Liver (tissue), 3 donors: ENCODE data around the gene PAIP2.

Experiments
- CTCF ChIP-seq: fragments of 150-350 bp; IDR thresholded peaks from 2 replicates; pipeline ENCODE4 v1.5.1; 2017; ENCODE audit warnings: improper control_type of control experiment, low read depth, low read length; ENCODE audit not compliant: missing input control
- EGR1 ChIP-seq, 2 donors: IDR thresholded peaks; 2 replicates each; pipeline ENCODE4 v1.6.1; 2016 to 2018; ENCODE audit warnings: antibody characterized with exemption in 2 of 2, low read depth in 2 of 2
- FOXA1 ChIP-seq: IDR thresholded peaks from 2 replicates; pipeline ENCODE4 v1.6.1; 2016; ENCODE audit warnings: antibody characterized with exemption
- GABPA ChIP-seq, 2 donors: IDR thresholded peaks in 1 of 2; conservative IDR thresholded peaks in 1 of 2; 2 replicates each; pipeline ENCODE4 v1.6.1; 2016; ENCODE audit warnings: antibody characterized with exemption in 2 of 2, mild to moderate bottlenecking in 1 of 2, moderate library complexity in 1 of 2
- JUND ChIP-seq, 2 donors: IDR thresholded peaks; 2 replicates each; pipeline ENCODE4 v1.6.1; 2016; ENCODE audit warnings: antibody characterized with exemption in 2 of 2
- RAD21 ChIP-seq, 2 donors: IDR thresholded peaks; 2 replicates each; pipeline ENCODE4 v1.6.1; 2016; ENCODE audit warnings: antibody characterized with exemption in 2 of 2, mild to moderate bottlenecking in 2 of 2
- RXRA ChIP-seq, 2 donors: IDR thresholded peaks; 2 replicates each; pipeline ENCODE4 v1.6.1; 2017 to 2018; ENCODE audit warnings: antibody characterized with exemption in 2 of 2, mild to moderate bottlenecking in 1 of 2
- YY1 ChIP-seq: IDR thresholded peaks from 2 replicates; pipeline ENCODE4 v1.6.1; 2016; ENCODE audit warnings: antibody characterized with exemption, mild to moderate bottlenecking
- TF ChIP-seq, protein P1 (sequence below): IDR thresholded peaks from 2 replicates; pipeline ENCODE4 v1.6.1; 2016; ENCODE audit warnings: antibody characterized with exemption, mild to moderate bottlenecking
- TF ChIP-seq, protein P2 (sequence below): IDR thresholded peaks from 2 replicates; pipeline ENCODE4 v1.6.1; 2016; ENCODE audit warnings: antibody characterized with exemption
- donor health status: healthy.
- donor health status: healthy.

- TF ChIP-seq, protein P1, sequence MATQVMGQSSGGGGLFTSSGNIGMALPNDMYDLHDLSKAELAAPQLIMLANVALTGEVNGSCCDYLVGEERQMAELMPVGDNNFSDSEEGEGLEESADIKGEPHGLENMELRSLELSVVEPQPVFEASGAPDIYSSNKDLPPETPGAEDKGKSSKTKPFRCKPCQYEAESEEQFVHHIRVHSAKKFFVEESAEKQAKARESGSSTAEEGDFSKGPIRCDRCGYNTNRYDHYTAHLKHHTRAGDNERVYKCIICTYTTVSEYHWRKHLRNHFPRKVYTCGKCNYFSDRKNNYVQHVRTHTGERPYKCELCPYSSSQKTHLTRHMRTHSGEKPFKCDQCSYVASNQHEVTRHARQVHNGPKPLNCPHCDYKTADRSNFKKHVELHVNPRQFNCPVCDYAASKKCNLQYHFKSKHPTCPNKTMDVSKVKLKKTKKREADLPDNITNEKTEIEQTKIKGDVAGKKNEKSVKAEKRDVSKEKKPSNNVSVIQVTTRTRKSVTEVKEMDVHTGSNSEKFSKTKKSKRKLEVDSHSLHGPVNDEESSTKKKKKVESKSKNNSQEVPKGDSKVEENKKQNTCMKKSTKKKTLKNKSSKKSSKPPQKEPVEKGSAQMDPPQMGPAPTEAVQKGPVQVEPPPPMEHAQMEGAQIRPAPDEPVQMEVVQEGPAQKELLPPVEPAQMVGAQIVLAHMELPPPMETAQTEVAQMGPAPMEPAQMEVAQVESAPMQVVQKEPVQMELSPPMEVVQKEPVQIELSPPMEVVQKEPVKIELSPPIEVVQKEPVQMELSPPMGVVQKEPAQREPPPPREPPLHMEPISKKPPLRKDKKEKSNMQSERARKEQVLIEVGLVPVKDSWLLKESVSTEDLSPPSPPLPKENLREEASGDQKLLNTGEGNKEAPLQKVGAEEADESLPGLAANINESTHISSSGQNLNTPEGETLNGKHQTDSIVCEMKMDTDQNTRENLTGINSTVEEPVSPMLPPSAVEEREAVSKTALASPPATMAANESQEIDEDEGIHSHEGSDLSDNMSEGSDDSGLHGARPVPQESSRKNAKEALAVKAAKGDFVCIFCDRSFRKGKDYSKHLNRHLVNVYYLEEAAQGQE: no peak
- no peak for TF ChIP-seq CTCF
- no peak for TF ChIP-seq GABPA (IDR thresholded peaks at IDR 0.05 in 1 of 2, conservative IDR thresholded peaks at IDR 0.05 in 1 of 2)
- no peak for TF ChIP-seq RXRA (IDR thresholded peaks at IDR 0.05)
- no peak for TF ChIP-seq JUND (IDR thresholded peaks at IDR 0.05)
- TF ChIP-seq RAD21 (IDR thresholded peaks at IDR 0.05): no peak
- TF ChIP-seq YY1: no peak
- no peak for TF ChIP-seq EGR1 (IDR thresholded peaks at IDR 0.05; ENCODE audit: low read depth in 2 of 2)
- no peak for TF ChIP-seq FOXA1
- TF ChIP-seq, protein P2, sequence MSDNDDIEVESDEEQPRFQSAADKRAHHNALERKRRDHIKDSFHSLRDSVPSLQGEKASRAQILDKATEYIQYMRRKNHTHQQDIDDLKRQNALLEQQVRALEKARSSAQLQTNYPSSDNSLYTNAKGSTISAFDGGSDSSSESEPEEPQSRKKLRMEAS: no peak
These were observed 35.6 kb downstream of the PAIP2 start for GRCh38 chr5:139377226-139377625.
